BJ (cell line): Measurements from ENCODE around the gene ATXN1. TPM values are rescaled to one million over a fixed set of nuclear protein-coding genes. Genes with fewer than 3 reads are reported as not detected.

Source experiments
- CTCF ChIA-PET: fragments of 350-600 bp; formaldehyde crosslinking; extraction: SDS; loops from one replicate; lab custom pipeline; 2021; ENCODE audit warnings: antibody characterized with exemption, inconsistent platforms; lab: Yijun Ruan, JAX
- POLR2A ChIA-PET: fragments of 300-600 bp; sonication (Branson Sonifier 250); formaldehyde crosslinking; extraction: SDS; loops from one replicate; lab custom pipeline; 2021; ENCODE audit warnings: antibody characterized with exemption; lab: Charles Lee
- DNase-seq: peaks from one replicate; pipeline ENCODE4 v3.0.0-alpha.2; 2011; ENCODE audit warnings: low read depth
- H3K27me3 ChIP-seq: 2 replicates; pipeline ENCODE4 v1.6.0; 2011; ENCODE audit warnings: low read length; ENCODE audit not compliant: control insufficient read depth, insufficient read depth
- H3K36me3 ChIP-seq: 2 replicates; pipeline ENCODE4 v1.5.1; 2011; ENCODE audit warnings: low read length; ENCODE audit not compliant: control insufficient read depth, insufficient read depth
- H3K4me3 ChIP-seq: 2 replicates; pipeline ENCODE4 v1.5.1; 2011; ENCODE audit warnings: low read depth, mild to moderate bottlenecking, control low read depth, low read length
- CTCF ChIP-seq: IDR thresholded peaks from 2 replicates; pipeline ENCODE4 v1.5.1; 2011; ENCODE audit warnings: low read depth, mild to moderate bottlenecking, control low read depth, inconsistent platforms, low read length, moderate library complexity; ENCODE audit not compliant: insufficient read depth
- polyA plus RNA-seq: library from polyadenylated mRNA; depleted of rRNA; stranded (reverse); fragments of >200 nt; gene quantifications from 2 replicates; pipeline ENCODE4 v1.2.3, GENCODE V29; 2011

The ATXN1 gene
- polyA plus RNA-seq, 1 experiment: 60.2 TPM

- Histone ChIP-seq H3K36me3 (no peaks in the 10 kb centered on the region), H3K27me3 (no peaks in the 10 kb centered on the region), H3K4me3 (no peak overlapping the region)
- ChIA-PET CTCF (no interaction called here), POLR2A (no interaction called here)
- no peak for TF ChIP-seq CTCF
- no peak for DNase-seq
Measured at GRCh38 chr6:16676376-16676775, 84.9 kb downstream of the ATXN1 start.

- peak; percentile 32 for DNase-seq
- Histone ChIP-seq H3K36me3 (no peaks in the 10 kb centered on the region), H3K27me3 (no peaks in the 10 kb centered on the region), H3K4me3 (no peak overlapping the region)
- TF ChIP-seq CTCF: no peak
- CTCF ChIA-PET: no interaction called here
- POLR2A ChIA-PET: no interaction called here
Measured at GRCh38 chr6:16674801-16675392, 86.4 kb downstream of the ATXN1 start.

- Histone ChIP-seq H3K36me3 (no peaks in the 10 kb centered on the region), H3K27me3 (no peaks in the 10 kb centered on the region), H3K4me3 (no peak overlapping the region)
- no peak for TF ChIP-seq CTCF
- ChIA-PET POLR2A (no interaction called here), CTCF (no interaction called here)
- no peak for DNase-seq
Measured at GRCh38 chr6:16673011-16673797, 88.1 kb downstream of the ATXN1 start.

DNA sequence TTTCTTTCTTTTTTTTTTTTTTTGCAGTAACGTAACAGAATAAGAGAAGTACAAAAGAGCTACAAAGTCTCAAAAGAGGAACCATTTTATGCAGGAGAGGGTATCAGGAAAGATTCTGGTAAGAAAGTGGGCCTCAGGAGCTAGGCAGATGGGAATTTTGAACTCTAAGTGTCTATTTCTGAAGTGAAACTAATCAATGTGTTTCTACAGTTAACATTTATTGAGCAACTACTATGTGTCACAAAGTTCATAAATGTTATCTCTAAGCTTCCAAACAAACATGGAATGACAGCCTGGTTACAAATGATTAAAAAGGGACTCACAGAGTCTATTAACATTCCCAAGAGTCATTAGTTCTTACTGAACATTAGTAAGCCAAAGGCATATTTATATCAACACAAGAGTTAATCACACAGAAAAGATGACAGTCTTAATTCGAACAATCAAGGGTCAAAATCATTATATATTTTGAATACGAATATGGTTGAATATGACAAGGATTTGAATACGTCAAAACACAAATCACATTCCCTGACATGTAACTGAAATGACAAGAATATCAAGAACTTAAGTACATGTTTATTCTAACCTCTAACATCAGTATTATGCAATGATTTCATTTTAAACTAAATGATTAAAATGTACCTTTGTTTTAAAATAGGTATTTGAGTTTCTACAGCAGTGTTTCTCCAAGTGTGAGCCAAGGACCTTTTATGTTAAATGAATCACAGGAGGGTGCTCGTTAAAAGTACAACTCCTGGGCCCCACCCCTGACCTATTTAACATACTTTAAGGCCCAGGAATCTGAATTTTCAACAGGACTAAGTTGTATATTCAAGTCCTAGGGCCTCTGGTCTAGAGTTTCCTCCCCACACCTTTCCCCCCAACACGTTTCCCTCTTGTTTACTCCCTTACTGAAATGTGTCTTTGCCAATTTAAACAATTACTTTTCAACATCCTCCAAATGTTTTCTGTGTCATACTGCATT is 89.7 kb downstream of the ATXN1 start:
- CTCF ChIA-PET: interaction anchor here (1.1 to 1.2 kb wide), 2 partner anchors 27 to 90 kb away, joined by 3 read pairs; partner anchors contain the start of gene ATXN1
- Histone ChIP-seq H3K36me3 (no peaks in the 10 kb centered on the region), H3K27me3 (no peaks in the 10 kb centered on the region), H3K4me3 (no peak overlapping the region)
- POLR2A ChIA-PET: no interaction called here
- DNase-seq: no peak
- TF ChIP-seq CTCF: no peak
